Kasumi-1 (cell line): Measurements from ENCODE around the gene DNMT3A.

ENCODE experiments used
- DNase-seq, 2 experiments: peaks; one replicate each; lab custom pipeline; 2025; lab: John Stamatoyannopoulos, UW

Gene DNMT3A

DNA sequence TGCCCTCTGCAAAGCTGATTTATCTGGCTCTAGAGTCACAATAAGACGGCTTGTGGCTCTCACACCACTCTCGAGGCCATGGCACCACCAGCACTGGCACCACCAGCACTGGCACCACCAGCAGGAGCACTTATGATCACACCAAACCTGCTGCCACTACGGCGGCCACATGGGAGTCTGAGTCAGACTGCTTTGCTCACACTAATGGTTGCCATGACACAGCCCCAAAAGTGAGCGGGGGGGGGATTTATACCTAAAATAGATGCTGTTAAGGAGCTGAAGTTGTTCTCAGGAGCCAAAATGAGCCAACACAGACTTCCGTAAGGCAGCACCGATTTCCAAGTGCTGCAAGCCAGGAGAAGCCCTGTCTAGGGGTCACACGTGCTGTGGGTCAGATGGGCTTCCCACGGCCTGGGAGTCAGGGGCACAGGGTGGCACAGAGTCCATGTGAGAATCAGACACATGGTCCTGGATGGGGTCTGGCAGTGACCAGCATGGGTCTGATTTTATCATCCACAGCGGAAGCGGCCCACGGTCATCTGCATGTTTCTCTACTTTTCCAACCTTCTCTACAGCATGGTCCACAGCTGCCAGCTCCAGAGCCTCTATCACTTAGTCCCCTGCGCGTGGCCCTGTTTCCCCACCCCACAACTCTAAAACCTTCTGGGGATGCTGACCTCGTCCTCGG is 16.7 kb downstream of the DNMT3A start:
- DNase-seq, result no peak

DNA sequence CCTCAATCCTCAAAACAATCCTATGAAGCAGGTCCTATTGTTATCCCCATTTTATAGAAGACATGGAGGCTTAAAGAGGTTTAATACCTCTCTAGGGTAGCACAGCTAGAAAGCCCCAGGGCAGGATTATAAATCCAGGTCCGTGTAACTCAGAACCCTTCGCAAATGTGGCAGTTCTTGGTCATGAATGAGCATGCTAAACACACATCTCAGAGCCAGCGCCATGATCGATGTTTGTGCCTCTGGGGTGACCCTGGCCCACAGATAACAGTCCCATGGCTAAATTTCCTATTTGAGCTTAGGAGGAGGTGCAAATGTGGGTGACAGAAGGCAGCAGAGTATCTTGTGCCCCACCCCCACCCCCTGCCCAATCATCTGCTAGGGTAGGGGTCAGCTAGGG is 17.5 kb downstream of the DNMT3A start:
- no peak for DNase-seq

DNA sequence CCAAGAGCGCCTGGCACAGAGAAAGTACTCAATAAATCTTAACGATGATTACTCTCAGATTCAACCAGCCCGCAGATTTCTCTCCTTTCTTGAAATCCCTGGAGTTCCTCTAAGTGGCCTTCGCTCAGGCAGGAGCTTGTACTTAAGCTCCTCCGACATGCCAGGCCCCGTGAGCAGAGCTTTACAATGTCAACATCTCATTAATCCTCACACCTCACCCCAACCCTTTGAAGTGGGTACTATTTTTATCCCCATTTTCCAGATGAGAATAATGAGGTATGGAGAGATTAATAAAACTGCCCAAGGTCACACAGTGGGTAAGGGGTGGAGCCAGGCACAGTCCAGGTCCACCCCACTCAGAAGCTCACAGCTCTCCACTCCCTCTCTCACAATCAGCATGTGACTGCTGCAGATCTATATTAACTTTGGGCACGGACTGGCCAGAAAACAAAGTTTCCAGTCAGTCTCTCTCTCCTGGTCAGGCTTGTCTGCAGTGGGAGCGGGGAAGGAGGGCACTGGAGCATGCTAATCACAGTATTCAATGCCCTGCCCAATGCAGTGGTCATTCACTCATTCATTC is 18.0 kb downstream of the DNMT3A start:
- DNase-seq, result no peak

DNA sequence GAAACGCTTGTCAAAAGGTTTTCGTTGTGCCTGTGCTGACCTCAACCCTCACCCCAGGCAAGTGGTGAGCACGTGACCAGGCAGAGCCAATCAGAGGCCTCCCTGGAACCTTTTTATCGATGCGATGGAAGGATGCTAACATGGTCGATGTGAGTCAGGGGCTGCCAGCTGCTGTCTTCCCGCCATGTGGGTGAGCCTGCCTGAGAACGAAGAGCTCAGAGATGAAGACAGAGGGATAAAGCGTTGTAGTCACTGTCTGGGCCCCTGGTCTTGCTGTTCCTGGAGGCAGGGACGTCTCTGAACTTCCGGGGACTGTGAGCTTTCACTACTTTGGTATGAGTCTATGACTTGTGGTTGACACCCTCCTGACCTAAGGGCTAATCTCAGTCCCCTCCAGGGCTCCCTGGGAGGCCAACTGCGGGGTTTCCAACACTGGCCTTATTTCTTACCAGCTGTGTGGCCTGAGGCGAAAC is 18.6 kb downstream of the DNMT3A start:
- DNase-seq, result no peak

DNA sequence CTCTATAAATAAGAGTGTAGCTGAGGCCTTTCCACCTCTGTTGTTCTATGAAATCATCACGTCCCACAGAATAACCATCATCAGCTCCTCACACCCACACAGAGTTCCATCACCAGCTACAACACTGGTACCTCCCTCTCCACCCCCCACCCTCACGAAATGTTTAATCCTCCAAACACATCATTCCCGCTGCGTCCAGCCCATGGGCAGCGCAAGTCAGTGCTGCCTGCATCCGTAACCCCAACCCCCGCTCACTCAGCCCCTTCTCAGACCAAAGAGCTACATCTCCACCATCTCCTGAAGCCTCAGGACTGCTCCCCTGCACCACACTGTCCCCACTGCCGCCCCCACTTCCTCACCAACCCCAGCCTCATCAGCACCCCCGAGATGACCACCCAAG is 19.4 kb downstream of the DNMT3A start:
- no peak for DNase-seq

DNA sequence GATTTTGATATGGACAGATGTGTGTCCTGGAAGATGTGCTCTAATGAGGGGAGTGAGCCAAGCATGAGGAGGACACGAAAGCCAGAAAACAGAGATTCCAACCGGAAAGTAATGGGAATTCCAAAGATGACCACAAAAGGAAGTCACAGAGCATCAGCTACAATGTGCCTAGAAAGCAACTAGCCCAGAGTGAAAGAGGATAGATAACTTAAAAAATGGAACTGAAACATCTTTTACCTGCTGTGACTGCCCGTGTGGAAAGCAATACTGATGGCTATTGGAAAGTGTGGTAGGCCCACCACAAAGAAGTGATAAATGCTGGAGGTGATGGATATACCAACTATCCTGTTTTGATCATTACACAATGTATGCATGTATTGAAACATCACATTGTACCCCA is 21.6 kb downstream of the DNMT3A start:
- DNase-seq, result no peak

DNA sequence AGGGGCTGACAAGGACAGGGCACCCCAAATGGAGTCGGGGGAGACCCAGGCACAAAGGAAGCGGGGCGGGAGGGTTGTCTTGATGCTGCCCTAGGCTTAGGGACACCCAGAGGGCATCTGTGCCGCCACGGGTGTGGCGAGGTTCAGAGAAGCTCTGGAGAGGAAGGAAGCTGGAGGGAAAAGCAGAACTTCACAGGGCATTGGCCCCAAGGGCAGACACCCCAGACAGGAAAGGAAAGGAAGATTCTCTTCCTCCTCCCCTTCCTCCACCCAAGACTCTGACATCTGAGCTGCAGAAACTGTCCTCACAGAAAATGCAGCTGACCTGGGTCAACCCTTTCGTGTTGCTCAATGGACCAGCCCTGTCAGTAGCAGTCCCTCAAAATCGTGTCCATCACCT is 25.6 kb downstream of the DNMT3A start:
- peak; percentile 84 to 92 for DNase-seq

DNA sequence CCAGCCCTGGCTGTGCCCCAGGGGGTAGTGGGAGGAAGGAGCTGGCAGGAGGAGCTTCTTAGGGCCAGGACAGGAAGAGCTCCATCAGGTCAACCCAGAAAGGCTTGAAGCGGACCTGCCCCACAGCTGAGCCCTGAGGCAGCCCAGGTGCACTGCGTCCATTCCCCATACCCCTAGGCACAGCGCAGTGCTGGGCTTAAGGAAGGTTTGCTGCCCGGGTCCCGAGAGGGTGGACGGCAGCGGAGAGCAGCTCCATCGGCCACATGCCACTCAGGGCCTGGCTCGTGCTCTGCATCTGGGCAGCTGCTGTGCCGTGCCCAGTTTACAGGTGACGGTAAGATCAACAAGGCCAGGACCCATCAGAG is 26.4 kb downstream of the DNMT3A start:
- DNase-seq, result no peak

DNA sequence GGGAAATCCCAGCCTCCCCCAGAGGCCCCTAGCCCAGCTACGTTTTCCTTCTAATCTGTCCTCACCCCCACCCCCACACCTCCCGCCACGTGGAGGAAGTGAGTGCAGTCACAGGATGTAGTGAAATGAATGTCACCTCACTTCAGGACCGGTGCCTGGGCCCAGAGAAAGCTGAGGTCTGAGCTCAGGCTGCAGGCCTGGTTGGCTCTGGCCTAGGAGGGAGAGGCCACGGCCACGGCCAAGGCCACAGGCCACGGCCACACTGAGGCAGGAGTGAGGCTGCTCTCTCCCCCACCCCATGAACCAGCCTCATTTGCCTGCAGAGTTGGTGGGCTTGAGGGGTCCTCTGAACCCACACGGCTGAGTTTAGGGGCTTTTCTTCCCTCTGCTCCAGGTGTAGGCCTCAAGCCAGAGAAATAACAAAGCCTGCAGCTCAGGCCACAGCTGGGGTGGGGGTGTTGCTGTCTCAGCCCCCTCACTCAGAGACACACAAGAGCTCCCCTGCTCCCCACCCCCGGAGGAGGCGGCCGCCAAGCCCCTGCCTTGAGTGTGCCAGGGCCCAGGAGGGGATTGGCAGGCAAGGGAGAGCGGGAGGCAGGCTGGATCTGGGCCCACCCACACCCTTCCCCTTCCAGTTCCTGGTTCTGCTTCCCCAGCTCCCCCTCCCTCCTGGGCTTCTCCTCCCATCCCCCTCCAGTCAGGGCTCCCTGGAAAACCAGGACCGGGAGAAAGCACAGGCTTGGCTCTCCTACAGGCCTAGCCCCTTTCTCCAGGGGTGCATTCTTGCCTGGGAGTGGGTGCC is 27.0 kb downstream of the DNMT3A start:
- peak; percentile 67 to 77 for DNase-seq

DNA sequence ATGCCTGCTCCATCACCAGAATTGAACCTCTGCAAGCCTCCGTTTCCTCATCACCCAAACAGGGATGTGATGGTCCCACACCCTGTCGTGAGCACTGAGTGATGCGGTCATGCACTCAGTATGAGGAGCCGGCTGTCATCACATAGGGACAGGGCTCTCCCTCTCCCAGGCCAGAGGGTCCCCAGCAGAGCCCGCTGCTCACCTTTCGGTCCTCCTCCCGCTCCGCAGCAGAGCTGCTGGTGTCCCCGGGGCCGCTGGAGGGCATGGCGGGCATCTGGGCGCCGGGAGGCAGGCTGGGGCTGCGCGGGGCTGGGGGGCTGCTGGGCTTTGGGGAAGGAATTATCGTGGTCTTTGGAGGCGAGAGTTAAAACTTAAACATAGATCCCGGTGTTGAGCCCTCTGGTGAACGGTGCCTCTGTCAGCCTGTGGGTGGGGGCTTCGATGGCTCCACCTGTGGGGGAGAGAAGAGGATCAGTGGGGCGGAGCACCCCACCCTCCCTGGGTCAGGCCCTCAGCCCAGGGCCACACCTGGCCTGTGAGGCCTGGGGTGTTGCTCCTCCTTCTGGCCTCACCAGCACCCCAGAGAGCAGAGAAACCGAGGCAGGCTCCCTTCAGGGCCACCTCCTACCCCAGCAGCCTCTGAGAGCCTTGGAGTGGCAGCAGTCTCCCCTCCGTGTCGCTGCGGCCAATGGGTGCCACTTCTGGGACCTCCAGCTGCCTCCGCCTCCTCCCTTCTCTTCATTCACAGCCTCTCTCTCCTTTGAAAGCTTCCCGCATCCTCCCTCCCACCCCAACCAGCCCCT is 27.8 kb downstream of the DNMT3A start:
- DNase-seq, result no peak

DNA sequence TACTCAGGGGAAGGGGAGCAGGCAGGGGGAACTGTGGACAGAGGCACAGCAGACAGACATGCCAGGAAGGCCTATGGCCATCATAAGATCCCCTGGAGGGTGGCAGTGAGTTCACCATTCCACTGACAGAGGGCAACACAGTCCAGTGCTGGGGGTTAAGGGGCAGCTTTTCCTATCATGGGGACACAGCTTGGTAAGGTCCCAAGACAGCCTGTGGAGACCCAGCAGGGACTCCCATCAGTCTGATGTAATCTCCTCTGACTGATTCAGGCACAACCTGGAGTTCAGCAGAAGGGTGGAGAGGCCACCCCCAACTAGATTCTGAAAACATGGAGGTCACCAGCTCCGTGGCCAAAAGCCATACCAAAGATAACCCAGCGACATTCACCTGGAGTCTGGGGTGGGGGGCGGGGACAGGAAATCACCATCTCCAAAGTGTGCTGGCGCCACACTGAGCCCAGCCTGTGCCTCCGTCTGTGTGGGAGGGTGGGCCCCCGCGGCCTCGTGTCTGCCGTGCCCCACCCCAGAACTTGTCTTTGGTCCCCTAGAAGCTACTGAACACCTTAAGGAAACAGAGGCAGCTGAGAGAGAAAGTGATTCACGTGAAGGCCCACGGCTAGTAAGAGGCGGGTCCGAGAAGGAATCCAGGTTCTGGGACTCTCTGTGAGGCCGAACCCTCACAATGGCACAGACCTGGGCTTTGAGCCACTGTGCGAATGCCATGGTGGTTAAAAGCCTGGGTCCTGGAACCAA is 28.6 kb downstream of the DNMT3A start:
- DNase-seq, result no peak

DNA sequence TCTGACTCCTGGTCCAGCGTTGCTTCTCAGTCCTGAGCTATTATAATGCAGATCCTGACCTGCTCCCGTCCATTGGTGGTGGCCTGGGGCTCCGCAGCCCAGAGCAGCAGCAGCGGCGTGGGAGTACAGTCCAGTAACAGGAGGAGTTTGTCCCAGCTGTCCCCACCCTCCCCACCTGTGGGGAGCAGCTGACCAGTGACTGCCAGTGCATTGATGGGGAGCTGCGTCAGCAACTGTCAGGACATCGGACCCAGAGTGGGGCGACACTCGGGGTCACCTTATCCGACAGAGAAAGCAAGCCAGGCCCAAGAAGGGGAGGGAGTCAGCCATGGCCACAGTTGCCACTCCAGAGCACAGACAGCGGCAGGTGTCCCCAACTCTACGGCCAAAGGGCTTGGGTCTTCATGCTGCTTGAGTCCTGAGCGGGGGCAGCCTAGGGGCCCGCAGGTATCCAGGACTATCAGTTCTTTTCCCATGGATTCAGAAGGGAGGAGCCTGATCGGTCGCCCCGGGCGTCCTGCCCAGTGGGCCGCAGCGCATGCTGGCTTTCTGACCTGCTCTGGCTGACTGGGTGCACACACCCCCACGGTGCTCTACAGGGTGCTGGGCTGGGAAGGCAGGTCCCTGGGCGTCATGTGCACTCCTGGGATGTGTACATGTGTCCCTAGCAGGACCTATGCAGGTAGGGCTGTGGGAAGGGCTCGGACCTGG is 29.7 kb downstream of the DNMT3A start:
- no peak for DNase-seq

DNA sequence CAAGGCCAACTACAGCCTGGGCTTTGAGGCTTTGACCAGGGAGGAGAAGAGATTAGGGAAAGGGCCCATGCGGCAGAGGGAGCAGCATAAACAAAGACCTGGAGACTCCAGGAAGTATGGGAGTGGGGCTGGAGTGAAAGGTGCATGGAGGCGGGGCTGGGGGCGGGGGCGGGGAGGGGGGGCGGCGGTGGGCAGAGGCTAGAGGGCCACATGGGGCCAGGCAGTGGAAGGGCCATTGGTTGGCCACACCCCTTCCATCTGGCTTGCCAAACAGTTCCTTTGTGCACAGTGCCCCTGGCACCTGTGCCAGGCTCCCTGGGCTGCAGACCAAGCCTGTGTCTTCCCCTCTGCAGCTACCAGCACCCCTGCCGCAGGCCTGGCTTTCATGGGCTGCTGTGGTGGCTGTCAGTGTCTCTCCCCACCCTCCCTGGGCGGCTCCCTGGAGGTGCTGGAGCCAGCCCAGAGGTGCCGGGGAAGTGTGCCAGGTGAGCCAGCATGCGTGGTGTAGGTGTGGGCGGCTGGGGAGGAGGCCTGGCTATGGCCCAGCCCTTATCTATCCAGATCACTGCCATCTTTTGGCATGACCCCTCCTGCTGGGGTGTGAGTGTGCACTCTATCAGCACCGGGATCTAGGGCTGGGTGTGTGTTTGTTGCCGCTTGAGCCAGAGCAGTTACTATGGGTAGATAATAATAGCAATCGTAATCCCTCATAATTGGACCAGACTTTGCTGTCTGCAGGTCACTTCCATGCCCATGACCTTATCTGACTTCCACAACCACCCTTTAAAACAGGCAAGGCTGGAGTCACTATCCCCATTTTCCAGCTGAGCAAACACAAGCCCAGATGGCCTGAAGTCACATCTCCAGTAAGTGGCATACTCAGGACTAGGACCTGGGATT is 30.5 kb downstream of the DNMT3A start:
- DNase-seq, result no peak

DNA sequence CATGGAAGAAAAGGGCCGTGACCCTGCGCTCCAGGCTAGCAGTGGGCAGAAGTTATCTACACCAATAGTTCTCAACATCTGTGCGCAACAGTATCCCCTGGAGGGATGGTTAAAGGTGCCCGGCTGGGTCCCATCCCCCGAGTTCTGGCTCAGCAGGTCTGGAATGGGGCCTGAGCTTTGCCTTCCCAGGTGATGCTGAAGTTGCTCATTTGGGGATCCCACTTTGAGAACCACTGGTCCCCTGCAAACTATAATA is 31.1 kb downstream of the DNMT3A start:
- no peak for DNase-seq

DNA sequence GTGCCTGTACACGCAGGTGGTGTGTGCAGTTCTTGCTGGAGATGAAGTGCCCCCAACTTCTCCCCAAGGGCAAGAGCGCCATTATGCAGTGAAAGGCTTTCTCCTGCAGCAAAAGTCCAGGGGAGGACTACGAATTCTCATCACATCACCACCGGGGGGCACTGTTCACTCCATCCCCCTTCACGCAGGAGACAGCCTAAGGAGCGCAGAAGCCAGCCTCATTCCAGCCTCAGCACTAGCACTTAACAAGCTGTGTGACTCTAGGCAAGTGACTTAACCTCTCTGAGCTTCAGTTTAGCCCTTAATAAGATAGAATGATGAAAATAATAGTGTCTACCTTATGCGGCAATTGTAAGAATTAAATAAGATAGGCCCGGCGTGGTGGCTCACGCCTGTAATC is 32.3 kb downstream of the DNMT3A start:
- peak; percentile 68 to 81 for DNase-seq

DNA sequence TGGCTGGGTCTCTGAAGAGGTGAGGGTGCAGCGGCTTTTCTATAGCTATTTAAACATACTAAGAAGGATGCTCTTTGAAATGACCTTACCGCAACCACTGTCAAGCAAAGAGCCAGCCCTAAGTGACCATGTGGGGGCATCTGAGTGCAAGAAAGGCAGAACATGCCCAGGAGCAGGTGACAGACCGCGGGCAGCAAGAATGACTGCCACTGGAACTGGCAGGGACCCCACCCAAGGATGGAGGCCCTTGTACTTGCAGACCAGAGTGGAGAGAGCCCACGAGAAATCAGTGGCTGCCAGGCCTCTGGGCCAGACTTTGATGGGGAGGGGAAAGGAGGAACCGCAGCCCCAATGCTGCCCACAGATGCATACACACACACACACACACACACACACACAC is 33.1 kb downstream of the DNMT3A start:
- DNase-seq, result no peak

DNA sequence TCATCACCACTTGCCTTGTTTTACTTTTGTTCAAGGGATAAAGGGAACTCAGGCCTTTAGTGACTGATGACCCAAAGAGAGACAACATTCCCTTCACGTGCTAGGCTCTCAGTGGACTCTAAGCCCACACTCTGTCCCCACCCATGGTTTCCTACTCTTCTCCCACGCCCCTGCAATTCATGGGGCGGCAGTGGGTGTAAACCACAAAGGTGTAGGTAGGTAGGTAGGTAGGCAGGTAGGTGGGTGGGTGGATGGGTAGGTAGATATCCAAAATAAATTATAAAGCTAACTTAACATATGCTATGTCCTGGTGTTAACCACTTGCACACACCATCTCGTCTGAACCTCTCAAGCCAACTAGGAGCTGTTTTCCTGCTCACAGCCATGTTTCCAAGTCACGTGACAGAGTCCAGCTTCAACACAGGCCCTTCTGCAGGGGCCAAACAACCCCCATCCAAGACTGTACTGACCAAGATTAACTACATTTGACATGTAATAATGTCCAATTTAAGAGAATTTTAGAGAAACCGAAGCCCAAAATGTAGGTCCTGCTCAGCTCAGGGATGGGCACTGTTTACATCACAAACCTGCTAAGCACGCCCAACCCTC is 33.7 kb downstream of the DNMT3A start:
- no peak for DNase-seq

DNA sequence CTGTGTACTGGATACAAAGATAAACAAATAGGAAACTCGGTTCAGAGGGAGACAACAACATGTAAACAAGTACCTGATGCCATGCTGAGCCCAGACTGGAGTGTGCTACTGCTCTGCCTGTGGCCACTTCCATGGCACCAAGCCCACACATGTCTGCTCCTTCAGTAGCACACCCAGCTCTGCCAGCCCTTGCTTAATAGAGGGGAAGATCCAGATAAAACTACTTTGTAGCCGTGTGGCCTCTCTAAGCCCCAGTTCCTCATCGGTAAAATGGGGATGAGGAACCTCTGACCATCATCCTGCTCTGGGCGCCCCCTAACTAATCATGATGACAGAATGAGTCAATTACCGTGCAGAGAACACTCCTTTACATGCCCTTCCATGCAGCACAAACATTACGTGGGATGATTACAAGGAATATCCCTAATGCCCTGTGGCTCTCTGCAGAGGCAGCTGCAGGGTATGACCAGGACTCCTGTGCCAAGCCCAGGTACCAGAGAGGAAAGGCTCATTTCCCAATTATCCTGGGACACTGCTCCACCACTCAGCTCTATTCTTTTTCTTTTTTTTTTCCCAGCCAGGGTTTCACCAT is 34.9 kb downstream of the DNMT3A start:
- peak; percentile 20 to 40 for DNase-seq

DNA sequence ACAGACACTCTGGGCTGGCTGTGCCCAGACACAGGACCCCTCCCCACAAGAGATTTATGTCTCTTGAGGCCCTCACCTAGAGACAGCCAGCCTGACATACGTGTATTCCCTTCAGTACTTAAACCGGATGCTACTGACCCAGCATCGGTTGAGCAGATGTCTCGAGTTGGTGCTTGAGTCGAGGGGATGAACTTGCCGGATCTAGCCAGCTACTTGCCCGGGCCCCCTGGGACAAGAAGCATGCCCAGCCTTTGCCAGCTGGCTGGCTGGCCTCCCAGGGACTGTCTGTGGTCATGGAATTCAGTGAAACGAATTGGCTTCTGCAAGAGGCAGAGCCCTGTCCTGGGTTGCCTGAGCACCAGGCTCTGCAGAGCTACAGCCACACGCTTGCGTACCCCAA is 36.0 kb downstream of the DNMT3A start:
- no peak for DNase-seq
